Vagina (tissue), 2 donors: ENCODE results near the gene SLC25A10. TPM values are rescaled to one million over a fixed set of nuclear protein-coding genes. Genes with fewer than 3 reads are reported as not detected.

Experiments used
- DNase-seq, 2 donors: peaks; one replicate each; pipeline ENCODE4 v3.0.0-alpha.2; 2017; ENCODE audit errors: extremely low spot score in 2 of 2
- H3K27ac ChIP-seq: fragments of 200-600 bp; sonication (generic); one replicate; pipeline ENCODE4 v1.5.1; 2019
- H3K27me3 ChIP-seq: fragments of 200-600 bp; sonication (generic); one replicate; pipeline ENCODE4 v1.5.1; 2019
- H3K36me3 ChIP-seq, 2 donors: fragments of 200-600 bp; sonication (generic); one replicate each; pipeline ENCODE4 v1.5.1; 2017 to 2019
- H3K4me1 ChIP-seq: fragments of 200-600 bp; sonication (generic); one replicate; pipeline ENCODE4 v1.5.1; 2019
- H3K4me3 ChIP-seq, 2 donors: fragments of 200-600 bp; sonication (generic); 1 replicate in 1 of 2; 2 replicates in 1 of 2; pipeline ENCODE4 v1.5.1; 2016 to 2019
- H3K9me3 ChIP-seq: fragments of 200-600 bp; sonication (generic); one replicate; pipeline ENCODE4 v1.5.1; 2019
- POLR2A ChIP-seq, 2 donors: fragments of 450-650 bp; IDR thresholded peaks; one replicate each; pipeline ENCODE4 v1.6.1; 2017; ENCODE audit warnings: antibody characterized with exemption in 2 of 2, mild to moderate bottlenecking in 2 of 2, moderate library complexity in 2 of 2
- POLR2AphosphoS5 ChIP-seq, 2 donors: sonication (generic); formaldehyde crosslinking; IDR thresholded peaks; one replicate each; pipeline ENCODE4 v1.9.0; 2017; ENCODE audit warnings: antibody characterized with exemption in 2 of 2, mild to moderate bottlenecking in 2 of 2, low read depth in 1 of 2; ENCODE audit not compliant: insufficient read depth in 1 of 2
- intact Hi-C: fragments of 100-400 bp; cut with DNase I; formaldehyde crosslinking; loops from one replicate; pipeline ENCODE4 v1.15.1; 2023
- total RNA-seq: library from RNA; depleted of rRNA; stranded (reverse); fragments of >200 nt; gene quantifications from one replicate; pipeline ENCODE4 v1.2.3, GENCODE V29; 2016
- TF ChIP-seq, protein P1 (sequence below), 3 experiments: fragments of 450-650 bp in 2 of 3; fragments of 200-600 bp in 1 of 3; sonication (generic) in 1 of 3; IDR thresholded peaks; one replicate each; pipeline ENCODE4 v1.5.1; 2017 to 2019; ENCODE audit warnings: antibody characterized with exemption in 3 of 3, mild to moderate bottlenecking in 2 of 3, moderate library complexity in 2 of 3

The SLC25A10 gene
- total RNA-seq, 1 donor from 2014 or later = 2.9 TPM

DNA sequence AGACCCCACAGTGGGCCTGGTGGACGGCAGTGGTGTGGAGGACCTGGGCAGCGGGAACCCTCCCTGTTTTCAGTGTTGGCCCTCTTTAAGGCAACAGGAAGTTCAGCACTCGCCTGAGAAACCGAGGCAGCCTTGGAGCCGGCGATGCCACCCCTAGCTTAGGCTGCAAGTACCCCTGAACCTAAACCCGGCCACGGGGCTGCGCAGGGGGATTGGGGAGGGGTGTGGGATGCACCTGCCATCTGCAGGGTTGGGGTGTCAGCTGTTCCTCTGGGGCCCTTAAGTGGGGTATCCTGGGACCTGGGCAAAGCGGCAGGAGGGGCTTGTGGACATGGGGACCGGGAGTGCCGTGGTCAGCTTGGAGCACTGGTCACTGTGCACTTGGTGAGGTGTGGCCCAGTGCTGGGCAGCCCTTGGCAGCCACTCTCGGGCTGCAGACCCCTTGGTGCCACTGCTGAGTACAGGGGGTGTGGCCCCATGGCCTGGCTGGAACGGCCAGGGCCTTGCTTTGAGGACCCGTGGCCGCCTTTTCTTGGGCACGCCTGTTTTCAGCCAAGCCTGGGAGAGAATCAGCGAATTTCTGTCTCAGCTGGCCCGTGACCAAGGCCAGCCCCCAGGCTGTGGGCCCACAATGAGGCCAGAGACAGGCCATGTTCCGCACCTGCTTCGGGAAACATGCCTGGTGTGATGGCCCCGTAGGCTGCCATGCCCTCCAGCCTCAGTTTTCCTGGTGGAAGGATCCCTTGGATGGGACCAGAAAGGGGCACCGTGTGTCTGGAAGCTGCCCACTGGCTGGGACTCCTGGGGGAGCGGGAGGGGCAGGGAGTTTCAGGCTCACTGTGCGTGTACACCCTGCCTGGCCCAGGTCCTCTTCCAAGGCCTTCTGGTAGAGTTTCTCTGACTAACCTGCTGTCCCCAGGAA lies 4.1 kb upstream of the SLC25A10 start:
- Histone ChIP-seq H3K4me1 (peaks cover 36% of the 10 kb centered on the region), H3K9me3 (no peaks in the 10 kb centered on the region), H3K36me3 (peaks cover 0 to 14% of the 10 kb centered on the region in 2 donors), H3K27ac (no peak overlapping the region), H3K4me3 (no peak overlapping the region), H3K27me3 (no peaks in the 10 kb centered on the region)
- intact Hi-C loops = no loop called here
- no peak for DNase-seq
- TF ChIP-seq, protein P1, sequence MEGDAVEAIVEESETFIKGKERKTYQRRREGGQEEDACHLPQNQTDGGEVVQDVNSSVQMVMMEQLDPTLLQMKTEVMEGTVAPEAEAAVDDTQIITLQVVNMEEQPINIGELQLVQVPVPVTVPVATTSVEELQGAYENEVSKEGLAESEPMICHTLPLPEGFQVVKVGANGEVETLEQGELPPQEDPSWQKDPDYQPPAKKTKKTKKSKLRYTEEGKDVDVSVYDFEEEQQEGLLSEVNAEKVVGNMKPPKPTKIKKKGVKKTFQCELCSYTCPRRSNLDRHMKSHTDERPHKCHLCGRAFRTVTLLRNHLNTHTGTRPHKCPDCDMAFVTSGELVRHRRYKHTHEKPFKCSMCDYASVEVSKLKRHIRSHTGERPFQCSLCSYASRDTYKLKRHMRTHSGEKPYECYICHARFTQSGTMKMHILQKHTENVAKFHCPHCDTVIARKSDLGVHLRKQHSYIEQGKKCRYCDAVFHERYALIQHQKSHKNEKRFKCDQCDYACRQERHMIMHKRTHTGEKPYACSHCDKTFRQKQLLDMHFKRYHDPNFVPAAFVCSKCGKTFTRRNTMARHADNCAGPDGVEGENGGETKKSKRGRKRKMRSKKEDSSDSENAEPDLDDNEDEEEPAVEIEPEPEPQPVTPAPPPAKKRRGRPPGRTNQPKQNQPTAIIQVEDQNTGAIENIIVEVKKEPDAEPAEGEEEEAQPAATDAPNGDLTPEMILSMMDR (IDR thresholded peaks at IDR 0.05) = no peak
- TF ChIP-seq POLR2AphosphoS5 (IDR thresholded peaks at IDR 0.05; ENCODE audit: insufficient read depth in 1 of 2, low read depth in 1 of 2) (no peak), POLR2A (IDR thresholded peaks at IDR 0.05) (no peak)

DNA sequence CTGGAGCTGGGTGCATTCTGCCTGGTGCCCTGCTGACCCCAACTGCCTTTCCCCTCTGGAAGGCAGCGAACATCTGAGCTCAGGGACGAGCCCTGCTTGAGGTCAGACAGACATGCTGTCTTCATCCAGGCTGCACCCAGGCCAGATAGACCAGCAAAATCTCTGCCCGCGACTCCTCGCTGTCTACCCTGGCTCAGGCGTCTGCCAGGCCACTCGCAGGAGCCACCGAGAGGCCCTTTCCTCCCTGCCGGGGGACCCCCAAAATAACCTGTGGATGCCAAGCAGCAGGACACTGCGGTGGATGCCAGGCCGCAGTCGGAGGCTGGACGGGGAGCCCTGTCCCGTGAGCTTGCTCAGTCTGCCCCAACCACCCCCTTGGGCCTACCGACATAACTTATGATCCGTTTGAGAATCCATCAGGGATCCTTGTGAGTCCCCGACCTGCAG lies 3.3 kb upstream of the SLC25A10 start:
- intact Hi-C loops = no loop called here
- TF ChIP-seq POLR2A (IDR thresholded peaks at IDR 0.05) = no peak
- TF ChIP-seq, protein P1 (IDR thresholded peaks at IDR 0.05) = no peak
- TF ChIP-seq POLR2AphosphoS5 (IDR thresholded peaks at IDR 0.05; ENCODE audit: insufficient read depth in 1 of 2, low read depth in 1 of 2) = no peak
- Histone ChIP-seq H3K27ac (no peak overlapping the region), H3K4me3 (no peak overlapping the region), H3K4me1 (peaks cover 41% of the 10 kb centered on the region), H3K9me3 (no peaks in the 10 kb centered on the region), H3K27me3 (no peaks in the 10 kb centered on the region), H3K36me3 (peaks cover 0 to 14% of the 10 kb centered on the region in 2 donors)
- no peak for DNase-seq

DNA sequence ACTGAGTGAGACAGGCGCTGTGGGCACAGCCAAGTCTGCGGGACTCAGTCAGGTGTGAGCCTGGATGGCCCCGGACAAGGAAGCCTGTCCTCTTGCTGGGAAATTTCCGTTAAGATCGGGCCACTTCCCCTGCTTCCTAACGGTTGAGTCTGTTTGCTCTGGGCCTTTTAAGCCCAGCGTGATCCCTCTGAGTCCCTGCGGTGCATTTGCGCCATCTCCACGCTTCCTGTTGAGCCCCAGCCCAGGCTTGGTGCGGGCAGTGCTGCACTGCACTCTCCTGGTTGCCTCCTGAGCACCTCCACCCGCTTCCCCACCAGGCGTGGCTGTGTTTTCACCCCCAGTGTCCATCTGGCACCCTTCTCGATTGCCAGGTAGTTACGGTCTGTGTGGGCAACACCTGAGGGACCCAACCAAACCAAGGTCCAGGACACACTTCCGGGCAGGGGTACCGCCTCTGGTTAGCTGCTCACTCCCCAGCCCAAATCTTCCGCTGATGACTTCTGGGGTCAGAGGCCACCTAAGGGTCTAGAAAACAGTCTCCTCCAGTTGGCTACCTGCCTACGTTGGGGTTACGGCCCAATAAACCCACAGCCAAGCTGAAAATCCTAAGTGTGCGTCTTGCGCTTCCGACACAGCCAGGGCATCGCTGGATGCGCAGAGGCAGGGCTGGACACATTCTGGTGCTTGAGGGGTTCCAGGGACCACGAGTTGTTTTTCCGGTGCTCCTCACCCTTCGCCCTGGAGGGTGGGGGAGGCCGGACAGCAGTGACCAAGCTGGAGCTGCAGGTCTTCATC lies 1.4 kb upstream of the SLC25A10 start:
- Histone ChIP-seq H3K9me3 (no peaks in the 10 kb centered on the region), H3K27me3 (no peaks in the 10 kb centered on the region), H3K4me1 (peaks cover 37% of the 10 kb centered on the region), H3K36me3 (peaks cover 0 to 14% of the 10 kb centered on the region in 2 donors), H3K4me3 (no peak overlapping the region), H3K27ac (no peak overlapping the region)
- TF ChIP-seq, protein P1 (IDR thresholded peaks at IDR 0.05) = no peak
- TF ChIP-seq POLR2A (IDR thresholded peaks at IDR 0.05) = no peak
- no peak for TF ChIP-seq POLR2AphosphoS5 (IDR thresholded peaks at IDR 0.05; ENCODE audit: insufficient read depth in 1 of 2, low read depth in 1 of 2)
- DNase-seq = no peak
- intact Hi-C loops = no loop called here

DNA sequence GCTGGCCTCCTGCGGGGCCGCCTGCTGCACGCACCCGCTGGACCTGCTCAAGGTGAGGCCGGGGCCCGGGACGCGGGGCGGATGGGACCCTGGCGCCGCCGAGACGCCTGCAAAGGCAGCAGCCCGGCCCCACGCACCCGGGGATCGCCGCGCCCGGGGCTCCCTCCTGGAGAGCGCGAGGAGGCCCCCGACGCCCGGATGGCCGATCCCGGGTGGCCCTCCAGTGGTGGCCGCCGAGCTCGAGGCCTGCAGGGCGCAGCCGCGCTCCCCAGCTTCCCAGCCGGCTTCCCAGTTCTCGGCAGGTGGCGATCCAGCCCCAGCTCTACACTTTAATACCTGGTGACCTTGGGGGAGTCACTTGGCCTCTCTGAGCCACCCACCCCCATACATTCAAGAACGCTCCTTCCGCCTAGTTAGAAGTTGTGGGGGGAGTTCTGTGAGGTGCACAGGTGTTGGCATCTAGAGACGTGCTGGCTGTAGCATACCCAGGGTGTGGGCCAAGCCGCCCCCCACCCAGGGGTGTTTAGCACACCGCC lies 452 bp downstream of the SLC25A10 start:
- Histone ChIP-seq H3K27me3 (no peaks in the 10 kb centered on the region), H3K27ac (no peak overlapping the region), H3K9me3 (no peaks in the 10 kb centered on the region), H3K4me1 (peaks cover 37% of the 10 kb centered on the region), H3K4me3 (peak overlapping the region; percentile 82 to 93), H3K36me3 (peaks cover 0 to 5% of the 10 kb centered on the region in 2 donors)
- intact Hi-C loops = no loop called here
- no peak for TF ChIP-seq POLR2AphosphoS5 (IDR thresholded peaks at IDR 0.05; ENCODE audit: insufficient read depth in 1 of 2, low read depth in 1 of 2)
- DNase-seq = no peak

- Histone ChIP-seq H3K9me3 (no peaks in the 10 kb centered on the region), H3K4me3 (peak overlapping the region; percentile 82 to 93), H3K4me1 (peaks cover 37% of the 10 kb centered on the region), H3K27me3 (no peaks in the 10 kb centered on the region), H3K27ac (no peak overlapping the region), H3K36me3 (no peaks in the 10 kb centered on the region)
- intact Hi-C loops = no loop called here
- no peak for DNase-seq
- TF ChIP-seq, protein P1 (IDR thresholded peaks at IDR 0.05) = no peak
Measured at GRCh38 chr17:81713004-81713555, 996 bp downstream of the SLC25A10 start.
